GM18505 (cell line): ENCODE measurements around the gene TRAPPC3L.

Experiments used
- ATAC-seq: cut with Tn5 transposase; IDR thresholded peaks from one replicate; pipeline ENCODE4 v1.9.1; 2021; ENCODE audit not compliant: unreplicated experiment
- POLR2A ChIP-seq: IDR thresholded peaks from 4 replicates; pipeline ENCODE4 v1.6.1; 2011; ENCODE audit warnings: borderline replicate concordance; ENCODE audit not compliant: insufficient read depth, insufficient read length; ENCODE audit errors: extremely low read depth

Gene TRAPPC3L

DNA sequence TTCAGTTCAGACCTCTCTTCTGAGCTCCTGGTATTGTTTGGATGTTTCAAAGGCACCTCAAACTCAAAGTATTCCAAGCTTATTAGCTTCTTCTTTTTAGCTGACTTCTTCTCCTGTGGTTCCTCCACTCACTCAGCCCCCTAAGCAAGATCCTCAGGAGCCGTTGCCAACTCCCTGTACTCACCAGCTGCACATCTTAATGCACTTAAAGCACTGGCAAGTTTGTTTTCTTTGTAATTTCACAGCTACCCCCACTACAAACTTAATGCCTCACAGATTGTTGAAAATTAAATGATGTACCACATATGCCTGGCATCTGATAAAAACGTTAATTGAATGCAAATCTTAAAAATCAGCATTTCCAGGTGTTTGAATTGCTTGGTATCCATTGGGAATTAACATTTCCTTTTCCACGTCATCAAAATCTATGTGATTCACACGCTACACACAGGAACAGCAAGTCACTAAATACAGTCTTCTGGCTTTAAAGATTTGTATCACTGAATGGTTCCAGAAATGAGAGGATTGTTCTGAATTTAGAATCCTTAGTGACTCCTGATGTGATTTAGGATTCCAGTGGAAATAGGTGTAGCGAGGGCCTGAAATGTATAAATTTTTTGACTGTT lies 59.8 kb downstream of the TRAPPC3L start:
- no peak for TF ChIP-seq POLR2A
- ATAC-seq: no peak

DNA sequence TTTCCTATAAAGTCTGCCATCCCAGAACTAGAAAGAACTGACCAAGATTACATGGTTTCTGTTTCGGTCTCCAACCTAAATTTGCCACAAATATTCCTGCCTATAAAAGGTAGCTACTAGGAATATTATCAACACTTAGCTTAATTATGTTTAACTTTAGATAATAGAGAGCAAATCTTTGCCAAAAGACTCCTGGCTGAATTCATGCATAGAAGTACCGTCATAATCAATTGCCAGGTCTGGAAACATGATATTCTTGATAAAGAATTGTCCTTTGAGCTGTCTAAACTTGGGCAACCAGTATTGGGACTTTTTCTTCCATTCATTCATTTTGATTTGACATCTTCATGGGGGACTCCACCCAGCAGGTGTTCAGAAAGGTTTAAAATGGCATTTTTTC lies 61.9 kb downstream of the TRAPPC3L start:
- no peak for ATAC-seq
- TF ChIP-seq POLR2A: no peak

DNA sequence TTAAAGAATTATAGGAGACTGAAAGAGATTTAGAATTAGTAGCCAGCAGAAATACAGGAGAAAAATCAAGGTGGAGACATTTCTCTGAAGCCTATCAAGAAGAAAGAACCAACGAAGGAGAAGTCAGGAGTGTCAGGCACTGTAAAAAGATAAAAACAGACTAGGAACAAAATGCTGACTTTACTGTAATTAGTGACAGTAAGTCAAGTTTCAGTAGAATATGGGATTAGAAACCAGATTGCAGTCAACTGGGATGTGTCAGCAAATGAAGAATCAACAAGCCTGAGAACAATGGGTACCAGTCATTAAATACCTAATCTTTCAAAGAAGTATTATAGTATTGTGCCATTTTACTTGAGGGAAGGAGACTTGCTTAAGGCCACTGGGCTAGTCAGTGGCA lies 62.7 kb downstream of the TRAPPC3L start:
- TF ChIP-seq POLR2A: no peak
- no peak for ATAC-seq

DNA sequence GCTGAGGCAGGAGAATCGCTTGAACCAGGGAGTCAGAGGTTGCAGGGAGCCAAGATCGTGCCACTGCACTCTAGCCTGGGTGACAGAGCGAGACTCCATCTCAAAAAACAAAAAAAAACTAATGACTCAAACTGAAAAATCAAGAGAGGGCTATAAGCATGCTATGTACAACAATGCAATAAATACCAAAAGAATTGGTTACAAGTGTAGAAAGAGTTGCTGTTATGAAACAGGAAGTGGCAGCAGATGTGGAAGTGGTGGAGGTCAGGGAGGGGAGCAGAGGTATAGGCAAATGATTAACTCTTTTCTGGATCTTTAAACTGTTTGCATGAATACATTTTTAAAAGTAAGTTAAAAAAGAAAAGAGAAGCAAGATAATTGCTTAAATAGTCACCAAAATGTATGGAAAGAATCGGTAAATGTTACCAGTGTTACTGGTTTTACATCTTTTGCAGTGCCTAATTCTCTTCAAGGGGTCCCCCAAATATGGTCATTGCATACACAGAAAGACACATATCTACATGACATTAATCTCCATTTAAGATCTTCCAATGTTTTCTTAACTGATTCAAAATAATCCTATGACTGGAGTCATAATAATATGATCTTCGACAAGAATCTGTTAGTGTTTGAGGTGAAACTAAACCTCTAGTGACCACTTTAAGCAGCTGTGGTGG lies 69.3 kb downstream of the TRAPPC3L start:
- peak; percentile 100 for ATAC-seq
- TF ChIP-seq POLR2A: no peak

DNA sequence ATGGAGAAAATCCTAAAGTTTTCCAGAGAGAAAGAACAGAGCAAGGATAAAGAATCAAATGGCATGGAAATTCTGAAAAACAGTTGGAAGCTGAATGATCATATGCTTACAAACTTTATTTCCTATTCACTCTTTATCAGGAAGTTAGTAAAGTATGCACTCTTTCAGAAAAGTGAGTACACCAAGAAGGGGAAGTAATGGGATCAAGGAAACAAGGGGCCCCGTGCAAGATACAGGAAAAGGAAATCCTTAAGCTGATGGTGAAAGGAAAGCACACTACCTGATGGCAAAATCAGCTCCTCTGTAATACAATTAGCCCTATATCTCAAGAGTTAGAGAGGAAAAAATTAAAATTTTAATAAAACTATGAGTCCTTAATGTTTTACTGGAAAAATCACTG lies 70.3 kb downstream of the TRAPPC3L start:
- ATAC-seq: no peak
- no peak for TF ChIP-seq POLR2A

DNA sequence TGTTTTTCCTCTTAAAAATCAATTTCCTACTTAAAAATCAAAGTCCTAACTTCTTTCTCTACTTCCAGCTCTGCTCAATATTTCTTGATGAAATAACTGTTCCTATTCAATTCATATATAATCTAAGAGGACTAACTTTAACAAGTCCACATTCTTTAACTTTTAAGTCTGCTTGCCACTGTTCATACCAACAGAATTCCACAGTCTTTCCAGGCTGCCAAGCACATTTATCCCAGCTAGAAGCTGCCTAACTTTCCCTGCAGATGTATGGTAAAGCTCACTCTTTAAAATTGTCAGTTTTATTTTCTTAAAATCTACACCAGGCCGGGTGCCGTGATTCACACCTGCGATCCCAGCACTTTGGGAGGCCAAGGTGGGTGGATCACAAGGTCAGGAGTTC lies 72.8 kb downstream of the TRAPPC3L start:
- no peak for TF ChIP-seq POLR2A
- no peak for ATAC-seq

DNA sequence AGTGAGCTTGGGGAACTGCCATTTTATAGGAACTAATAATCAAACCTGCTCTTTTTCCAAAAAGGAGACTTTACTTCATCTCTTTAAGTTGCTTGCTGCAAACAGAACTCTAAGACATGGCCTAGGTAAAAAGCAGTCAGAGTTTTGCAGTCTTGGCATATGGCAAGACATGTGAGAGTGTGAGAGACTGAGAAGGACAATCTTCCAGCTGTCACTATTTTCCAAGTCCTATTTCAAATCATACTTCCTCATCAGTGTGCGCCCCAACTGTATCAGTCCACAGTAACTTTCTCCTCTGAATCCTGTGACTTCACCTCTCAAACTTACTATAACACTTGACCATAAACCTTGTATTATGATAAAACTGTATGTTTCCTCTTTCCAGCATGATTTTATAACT lies 74.0 kb downstream of the TRAPPC3L start:
- no peak for TF ChIP-seq POLR2A
- ATAC-seq: no peak

DNA sequence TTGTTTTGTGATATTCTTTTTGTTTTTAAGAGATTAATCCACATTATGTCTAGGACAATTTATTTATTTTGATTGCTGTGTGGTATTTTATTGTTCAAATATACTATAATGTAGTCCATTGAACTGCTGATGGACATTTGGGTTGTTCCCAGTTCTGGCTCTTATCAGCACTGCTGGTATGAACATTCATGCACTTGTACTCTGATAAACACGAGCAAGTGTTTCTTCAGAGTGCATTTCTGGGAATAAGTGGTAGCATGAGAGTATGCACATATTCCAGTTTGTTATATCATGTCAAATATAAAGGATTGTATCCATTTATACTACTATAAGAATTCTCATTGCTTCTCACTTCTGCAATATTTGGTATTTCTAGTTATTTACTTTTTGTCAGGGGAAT lies 77.2 kb downstream of the TRAPPC3L start:
- no peak for TF ChIP-seq POLR2A
- no peak for ATAC-seq

DNA sequence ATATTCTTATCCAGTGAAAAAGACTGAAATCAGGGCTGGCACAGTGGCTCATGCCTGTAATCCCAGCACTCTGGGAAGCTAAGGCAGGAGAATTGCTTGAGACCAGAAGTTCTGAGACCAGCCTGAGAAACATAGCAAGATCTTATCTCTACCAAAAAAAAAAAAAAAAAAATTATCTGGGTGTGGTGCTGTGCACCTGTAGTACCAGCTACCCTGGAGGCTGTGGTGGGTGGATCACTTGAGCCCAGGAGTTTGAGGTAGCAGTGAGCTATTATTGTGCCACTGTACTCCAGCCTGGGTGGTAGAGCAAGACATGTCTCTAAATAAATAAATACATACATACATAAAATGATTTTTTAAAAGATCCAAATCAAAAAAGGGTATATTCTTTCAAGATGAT lies 78.0 kb downstream of the TRAPPC3L start:
- ATAC-seq: no peak

DNA sequence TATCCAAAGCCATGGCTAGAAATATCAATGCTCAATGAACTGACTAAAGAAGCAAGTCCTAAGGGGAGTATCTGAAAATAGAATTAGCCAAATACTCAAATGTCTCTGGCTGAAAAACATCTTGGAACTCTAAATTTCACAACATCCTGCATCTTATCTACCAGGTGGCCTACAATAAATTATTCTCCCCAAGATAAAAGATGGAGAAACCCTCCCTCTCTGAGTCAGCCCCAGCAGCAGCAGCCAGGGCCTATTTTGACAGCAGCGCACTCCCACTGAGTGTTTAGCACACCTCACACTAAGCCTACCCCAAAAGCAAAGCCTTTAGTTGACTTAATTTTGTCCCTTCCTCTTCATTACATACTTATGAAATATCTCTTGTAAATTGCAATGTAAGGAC lies 78.4 kb downstream of the TRAPPC3L start:
- no peak for ATAC-seq
- no peak for TF ChIP-seq POLR2A

More for the DNA sequence above, 78.0 kb downstream of the TRAPPC3L start:
- no peak for TF ChIP-seq POLR2A

DNA sequence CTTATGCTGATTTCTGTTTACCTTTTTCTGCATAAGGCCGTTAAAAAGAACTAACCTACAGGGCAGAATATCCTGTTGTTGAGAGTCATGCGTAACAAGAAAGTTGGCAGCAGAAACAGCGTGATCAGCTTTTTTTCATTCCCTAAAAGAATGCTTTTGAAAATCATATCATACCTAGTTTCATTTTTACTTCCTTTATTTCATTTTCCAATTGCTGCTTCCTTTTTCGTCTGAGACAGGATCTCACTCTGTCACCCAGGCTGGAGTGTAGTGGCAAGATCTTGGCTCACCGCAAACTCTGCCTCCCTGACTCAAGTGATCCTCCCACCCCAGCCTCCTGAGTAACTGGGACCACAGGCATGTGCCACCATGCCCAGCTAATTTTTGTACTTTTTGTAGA lies 80.2 kb downstream of the TRAPPC3L start:
- ATAC-seq: no peak
- no peak for TF ChIP-seq POLR2A

DNA sequence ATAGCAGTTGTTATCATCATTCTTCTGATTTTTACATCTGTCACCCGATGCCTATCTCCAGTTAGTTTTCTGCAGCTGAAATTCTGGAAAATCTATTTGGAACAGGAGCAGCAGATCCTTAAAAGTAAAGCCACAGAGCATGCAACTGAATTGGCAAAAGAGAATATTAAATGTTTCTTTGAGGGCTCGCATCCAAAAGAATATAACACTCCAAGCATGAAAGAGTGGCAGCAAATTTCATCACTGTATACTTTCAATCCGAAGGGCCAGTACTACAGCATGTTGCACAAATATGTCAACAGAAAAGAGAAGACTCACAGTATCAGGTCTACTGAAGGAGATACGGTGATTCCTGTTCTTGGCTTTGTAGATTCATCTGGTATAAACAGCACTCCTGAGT lies 82.2 kb downstream of the TRAPPC3L start:
- ATAC-seq: no peak
- TF ChIP-seq POLR2A: no peak

DNA sequence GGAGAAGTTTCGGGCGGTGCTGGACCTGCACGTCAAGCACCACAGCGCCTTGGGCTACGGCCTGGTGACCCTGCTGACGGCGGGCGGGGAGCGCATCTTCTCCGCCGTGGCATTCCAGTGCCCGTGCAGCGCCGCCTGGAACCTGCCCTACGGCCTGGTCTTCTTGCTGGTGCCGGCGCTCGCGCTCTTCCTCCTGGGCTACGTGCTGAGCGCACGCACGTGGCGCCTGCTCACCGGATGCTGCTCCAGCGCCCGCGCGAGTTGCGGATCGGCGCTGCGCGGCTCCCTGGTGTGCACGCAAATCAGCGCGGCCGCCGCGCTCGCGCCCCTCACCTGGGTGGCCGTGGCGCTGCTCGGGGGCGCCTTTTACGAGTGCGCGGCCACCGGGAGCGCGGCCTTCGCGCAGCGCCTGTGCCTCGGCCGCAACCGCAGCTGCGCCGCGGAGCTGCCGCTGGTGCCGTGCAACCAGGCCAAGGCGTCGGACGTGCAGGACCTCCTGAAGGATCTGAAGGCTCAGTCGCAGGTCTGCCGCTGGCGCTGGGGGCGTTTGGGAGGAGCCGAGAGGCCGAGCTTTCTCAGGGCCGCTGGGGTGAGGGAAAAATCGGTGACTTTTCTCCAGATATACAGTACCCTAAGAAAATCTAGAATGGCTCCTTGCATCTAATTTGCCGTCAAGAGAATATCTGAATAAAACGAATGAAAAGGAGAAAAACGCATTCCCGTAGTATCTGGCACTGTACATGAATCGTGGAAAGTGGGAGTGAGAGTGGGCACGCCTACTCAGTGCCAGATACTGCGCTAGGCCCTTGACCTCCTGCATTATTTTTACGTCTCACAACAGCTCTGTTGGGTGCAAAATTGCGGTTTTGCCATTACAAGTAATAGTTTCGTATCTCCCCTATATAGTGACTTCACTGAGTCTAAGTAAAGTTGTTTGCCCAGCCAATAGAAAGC lies 83.3 kb downstream of the TRAPPC3L start:
- ATAC-seq: peak; percentile 77
- TF ChIP-seq POLR2A: peak; percentile 37
